ENCODE measurements around the gene RPUSD2.
"Not testable (repeated sequence)": the region's sequence is repeated elsewhere in the genome, so short reads cannot be mapped to it uniquely, and the experiment has no call there.

Gene RPUSD2

GRCh38 chr15:40565333-40566238, 3.5 kb upstream of the RPUSD2 start:
- no peak for DNase-seq

GRCh38 chr15:40567111-40567510, 2.0 kb upstream of the RPUSD2 start:
- no peak for DNase-seq

DNA sequence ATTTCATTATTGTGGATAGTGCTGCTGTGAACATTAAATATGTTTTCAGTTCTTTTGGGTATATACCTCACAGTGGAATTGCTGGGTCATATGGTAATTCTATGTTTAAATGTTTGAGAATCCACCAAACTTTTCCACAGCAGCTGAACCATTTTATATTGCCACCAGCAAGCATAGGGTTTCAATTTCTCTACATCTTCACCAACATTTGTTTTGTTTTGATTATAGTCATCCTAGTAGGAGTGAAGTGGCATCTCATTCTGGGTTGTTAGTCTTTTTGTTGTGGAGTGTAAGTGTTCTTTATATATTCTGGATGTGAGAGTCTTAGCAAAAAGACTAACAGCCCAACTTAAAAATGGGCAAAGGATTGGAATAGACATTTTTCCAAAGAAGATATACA, 6.0 kb downstream of the RPUSD2 start:
- no peak for DNase-seq

DNA sequence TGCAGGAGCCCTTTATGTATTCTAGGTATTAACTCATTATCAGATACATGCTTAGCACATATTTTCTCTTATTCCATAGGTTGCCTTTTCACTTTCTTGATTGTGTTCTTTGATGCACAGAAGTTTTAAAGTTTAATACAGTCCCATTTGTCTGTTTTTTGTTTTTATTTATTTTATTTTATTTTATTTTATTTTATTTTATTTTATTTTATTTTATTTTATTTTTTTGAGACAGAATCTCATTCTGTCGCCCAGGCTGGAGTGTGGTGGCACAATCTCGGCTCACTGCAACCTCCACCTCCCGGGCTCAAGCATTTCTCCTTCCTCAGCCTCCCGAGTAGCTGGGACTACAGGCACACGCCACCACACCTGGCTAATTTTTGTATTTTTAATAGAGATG, 7.8 kb downstream of the RPUSD2 start:
- not testable (repeated sequence) for DNase-seq

DNA sequence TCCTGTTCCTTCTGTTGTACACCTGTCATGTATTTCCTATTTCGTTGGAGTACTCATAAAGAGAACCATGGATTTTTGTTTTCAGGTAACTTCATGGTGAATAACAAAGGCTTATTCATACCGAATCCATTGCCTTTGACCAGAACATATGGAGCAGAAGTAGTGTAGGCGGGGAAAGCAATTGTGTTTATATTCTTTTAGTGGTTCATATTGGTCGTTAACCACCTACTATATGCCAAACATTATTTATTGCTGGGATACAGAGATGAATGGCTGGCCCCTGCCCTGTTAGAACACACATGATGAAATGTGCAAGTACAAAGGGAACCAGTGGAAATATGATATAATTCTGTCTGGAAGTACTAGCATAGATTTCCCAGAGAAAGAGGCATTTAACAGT, 9.8 kb downstream of the RPUSD2 start:
- no peak for DNase-seq

GRCh38 chr15:40581796-40582195, 12.7 kb downstream of the RPUSD2 start:
- DNase-seq, result not testable (repeated sequence)

DNA sequence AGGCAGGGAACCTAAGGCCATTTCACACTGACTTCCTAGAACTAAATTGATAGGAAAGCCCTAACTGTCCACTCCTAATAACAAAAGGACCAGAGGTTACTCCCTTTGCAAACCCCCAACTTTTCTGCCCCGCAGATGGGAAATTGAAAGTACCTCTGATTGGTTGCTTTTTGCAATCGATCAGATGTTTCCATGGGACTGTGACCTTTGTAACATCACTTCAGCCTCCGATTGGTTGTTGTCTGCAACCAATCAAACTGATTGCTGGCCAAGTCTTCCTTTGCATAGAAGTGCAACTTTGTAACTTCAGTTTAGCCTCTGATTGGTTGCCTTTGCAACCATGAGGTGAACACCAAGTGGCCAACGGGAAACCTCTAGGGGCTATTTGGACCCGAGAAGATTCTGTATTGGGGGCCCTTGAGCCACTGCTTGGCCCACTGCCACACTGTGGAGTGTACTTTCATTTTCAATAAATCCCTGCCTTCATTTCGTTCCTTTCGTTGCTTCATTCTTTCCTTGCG, 13.7 kb downstream of the RPUSD2 start:
- no peak for DNase-seq

DNA sequence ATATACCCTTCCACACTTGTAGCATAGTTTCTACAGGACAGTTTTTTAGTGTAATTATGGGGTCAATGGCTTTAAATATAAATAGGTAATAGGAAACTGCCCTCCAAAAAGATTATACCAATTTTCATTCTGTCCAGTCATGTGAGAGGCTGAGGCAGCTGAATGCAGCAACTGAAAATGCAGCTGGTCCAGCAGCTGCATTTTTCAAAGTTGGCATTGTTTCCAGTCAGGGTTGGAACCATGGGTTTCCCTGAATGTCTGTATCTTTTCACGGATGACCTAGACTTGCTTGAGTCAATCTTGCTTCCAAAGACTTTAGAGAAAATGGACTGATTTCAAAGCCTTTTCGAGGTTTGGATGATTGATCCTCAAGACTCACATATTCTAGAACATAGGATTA, 15.1 kb downstream of the RPUSD2 start:
- DNase-seq, result no peak

- no peak for DNase-seq
Measured at GRCh38 chr15:40590667-40591050, 21.6 kb downstream of the RPUSD2 start.

- DNase-seq, result no peak
Measured at GRCh38 chr15:40591389-40591788, 22.3 kb downstream of the RPUSD2 start.

GRCh38 chr15:40593165-40593564, 24.1 kb downstream of the RPUSD2 start:
- no peak for DNase-seq

DNA sequence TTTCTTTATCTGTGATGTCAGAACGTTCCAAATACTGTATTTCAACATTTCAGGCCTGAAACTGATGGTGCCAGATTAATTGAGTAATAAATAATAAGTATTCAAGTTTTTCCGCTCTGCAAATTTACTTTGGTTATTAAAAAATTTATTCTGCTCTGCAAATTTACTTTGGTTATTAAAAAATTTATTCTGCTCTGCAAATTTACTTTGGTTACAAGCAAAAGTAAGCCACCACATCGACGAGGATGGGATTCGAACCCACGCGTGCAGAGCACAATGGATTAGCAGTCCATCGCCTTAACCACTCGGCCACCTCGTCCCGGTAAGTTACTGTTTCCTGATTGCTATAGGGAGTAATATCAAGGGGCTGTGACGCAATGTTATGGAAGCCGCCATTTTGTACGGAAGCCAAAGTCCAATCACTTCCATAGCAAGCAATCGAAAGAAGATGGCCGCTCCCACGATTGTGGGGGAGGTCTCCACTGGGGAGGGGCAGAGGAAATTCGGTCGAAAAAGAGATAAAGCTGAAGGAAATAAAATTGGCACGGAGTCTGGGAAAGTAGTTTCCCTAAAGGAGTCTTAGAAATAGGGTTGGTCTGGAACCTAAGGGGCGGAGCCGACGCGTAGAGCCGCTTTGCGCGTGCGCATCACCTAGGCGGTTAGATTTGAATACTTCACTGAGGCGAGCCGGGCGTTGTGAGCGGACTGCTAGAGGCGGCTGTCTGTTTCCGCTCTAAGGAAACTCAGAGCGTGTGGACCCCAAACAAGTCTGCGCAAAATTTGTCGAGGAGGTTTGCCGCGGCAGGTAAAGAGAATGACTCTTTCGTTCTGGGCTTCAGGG, 24.7 kb downstream of the RPUSD2 start, which contains the start of gene KNL1:
Gene KNL1 (plus strand): TSS at position 662 of the 841 bp plus-strand sequence. CDS start 8,683 bp downstream, outside the sequence.
- peak; percentile 82 for DNase-seq

GRCh38 chr15:40594429-40594836, 25.3 kb downstream of the RPUSD2 start:
- DNase-seq, result no peak

DNA sequence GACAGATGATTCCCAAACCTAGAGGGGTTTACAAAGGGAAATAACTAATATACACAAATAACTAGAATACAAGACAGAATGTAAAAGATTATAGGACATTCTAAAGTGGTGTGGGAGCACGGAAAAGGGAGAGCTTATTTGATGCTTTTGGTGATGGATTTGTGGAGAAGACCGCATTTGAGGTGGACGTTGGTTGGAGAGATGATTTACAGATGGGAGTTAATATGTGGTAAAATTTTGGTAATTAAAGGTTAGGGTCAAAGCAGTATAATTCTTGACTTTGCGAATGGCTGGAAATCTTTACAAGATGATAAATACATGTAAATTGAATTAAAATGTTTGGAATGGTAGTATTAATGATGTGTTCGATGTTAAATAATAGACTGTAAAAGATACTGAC, 26.1 kb downstream of the RPUSD2 start:
- DNase-seq, result no peak

- no peak for DNase-seq
Measured at GRCh38 chr15:40595773-40596172, 26.7 kb downstream of the RPUSD2 start.

GRCh38 chr15:40597024-40597423, 27.9 kb downstream of the RPUSD2 start:
- DNase-seq, result no peak

DNA sequence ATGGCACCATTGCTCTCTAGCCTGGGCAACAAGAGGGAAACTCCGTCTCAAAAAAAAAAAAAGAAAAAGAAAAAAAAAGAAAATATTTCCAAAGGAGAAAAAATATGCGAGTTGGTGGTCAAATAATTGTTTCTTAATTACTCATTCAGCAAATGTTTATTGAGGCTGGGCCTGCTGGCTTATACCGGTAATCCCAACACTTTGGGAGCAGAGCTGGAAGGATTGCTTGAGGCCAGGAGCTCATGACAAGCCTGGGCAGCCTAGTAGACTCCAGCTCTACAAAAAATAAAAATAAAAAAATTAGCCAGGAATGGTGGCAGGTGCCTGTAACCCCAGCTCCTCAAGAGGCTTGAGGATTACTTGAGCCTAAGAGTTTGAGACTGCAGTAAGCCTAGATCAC, 29.0 kb downstream of the RPUSD2 start:
- DNase-seq, result no peak

- DNase-seq, result no peak
Measured at GRCh38 chr15:40598672-40599071, 29.6 kb downstream of the RPUSD2 start.

DNA sequence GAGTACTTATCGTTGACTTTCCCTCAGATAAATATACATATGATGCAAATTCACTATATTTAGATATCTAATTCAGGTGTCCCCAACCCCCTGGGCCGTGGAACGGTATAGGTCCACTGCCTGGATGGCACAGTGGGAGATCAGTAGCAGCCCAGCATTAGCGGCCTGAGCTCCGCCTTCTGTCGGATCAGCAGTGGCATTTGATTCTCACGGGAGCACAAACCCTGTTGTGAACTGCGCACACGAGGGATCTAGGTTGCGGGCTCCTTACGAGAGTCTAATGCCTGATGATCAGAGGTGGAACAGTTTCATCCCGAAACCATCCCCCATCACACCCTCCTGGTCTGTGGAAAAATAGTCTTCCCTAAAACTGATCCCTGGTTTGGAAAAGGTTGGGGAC, 31.9 kb downstream of the RPUSD2 start:
- DNase-seq, result no peak

DNA sequence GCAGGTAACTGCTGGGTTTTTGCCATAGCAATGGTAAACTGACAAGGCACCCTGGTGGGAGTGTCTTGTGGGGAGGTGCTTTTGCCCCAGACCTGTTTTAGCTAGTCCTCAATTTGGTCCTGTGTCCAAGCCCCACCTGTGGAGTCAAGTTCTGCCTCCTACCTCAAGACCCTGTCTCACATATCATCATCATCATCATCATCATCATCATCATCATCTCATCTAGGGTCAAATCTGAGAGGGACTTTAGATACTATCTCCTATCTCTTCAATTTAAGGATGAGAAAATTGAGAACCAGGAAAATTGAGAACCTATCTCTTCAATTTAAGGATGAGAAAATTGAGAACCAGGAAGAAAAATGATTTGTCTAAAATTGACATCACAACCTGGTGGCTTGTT, 34.8 kb downstream of the RPUSD2 start:
- no peak for DNase-seq

GRCh38 chr15:40613080-40613479, 44.0 kb downstream of the RPUSD2 start:
- DNase-seq, result no peak

DNA sequence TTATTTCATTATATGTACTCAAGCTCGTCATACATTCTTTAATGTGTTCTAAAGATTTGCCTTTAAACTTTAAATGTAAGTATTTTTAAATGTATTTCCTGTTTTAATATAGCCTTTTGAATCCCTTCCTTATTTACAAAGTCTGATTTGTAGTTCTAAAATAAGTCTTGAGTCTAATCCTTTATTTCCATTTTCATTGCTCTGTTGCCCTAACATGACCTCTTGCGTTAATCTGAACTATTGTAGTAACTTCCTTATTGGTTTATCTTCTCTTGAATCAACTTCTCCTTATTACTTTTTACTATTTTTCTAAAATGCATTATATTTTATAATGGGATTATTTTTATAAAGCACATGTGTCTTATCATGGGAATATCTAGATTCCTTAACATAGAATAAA, 48.9 kb downstream of the RPUSD2 start:
- no peak for DNase-seq

DNA sequence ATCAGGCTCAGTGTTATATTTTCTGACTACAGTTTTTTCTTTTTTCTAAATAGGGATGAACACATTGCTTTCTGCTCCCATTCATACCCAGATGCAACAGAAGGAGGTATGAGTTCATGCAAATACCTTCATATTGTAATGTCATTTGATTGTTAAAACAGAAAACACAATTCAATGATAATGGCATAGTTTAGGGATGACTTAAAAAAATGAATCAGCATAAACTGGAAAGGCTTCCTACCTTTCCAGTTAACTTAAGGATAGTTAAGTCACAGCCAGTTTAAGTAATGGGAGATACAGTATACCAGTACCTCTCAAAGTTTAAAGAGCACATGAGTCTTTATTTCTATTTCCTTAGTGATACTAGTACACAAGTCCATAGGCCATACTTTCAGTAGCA, 49.8 kb downstream of the RPUSD2 start:
- no peak for DNase-seq

DNA sequence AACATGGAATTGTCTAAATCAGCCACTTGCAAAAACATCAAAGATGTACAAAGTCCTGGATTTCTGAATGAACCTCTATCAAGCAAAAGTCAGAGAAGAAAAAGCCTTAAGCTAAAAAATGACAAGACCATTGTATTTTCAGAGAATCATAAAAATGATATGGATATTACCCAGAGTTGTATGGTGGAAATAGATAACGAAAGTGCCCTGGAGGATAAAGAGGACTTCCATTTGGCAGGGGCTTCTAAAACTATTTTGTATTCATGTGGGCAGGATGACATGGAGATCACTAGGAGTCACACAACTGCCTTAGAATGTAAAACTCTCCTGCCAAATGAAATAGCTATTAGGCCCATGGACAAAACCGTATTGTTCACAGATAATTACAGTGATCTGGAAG, 54.3 kb downstream of the RPUSD2 start:
- DNase-seq, result no peak
